GM12878 (cell line): ENCODE measurements around the gene LRRC53. TPM values are rescaled to one million over a fixed set of nuclear protein-coding genes. Genes with fewer than 3 reads are reported as not detected.

Experiments
- ATAC-seq: fragments of 200-7000 bp; cut with Tn5 transposase; 3 replicates; pipeline ENCODE4 v1.9.1; 2020; ENCODE audit warnings: mild to moderate bottlenecking, moderate library complexity
- BruUV-seq: library from RNA; stranded (reverse); fragments of 400-500 nt; replicated peaks from 2 replicates; lab custom pipeline; 2021; lab: Mats Ljungman, UMichigan
- CTCF ChIA-PET: fragments of 300-600 bp; sonication (Branson Sonifier 250); formaldehyde crosslinking; extraction: SDS; loops from one replicate; lab custom pipeline; 2021; ENCODE audit warnings: inconsistent platforms; lab: Yijun Ruan, JAX
- POLR2A ChIA-PET: fragments of 350-600 bp; formaldehyde crosslinking; extraction: SDS; loops from one replicate; lab custom pipeline; 2021; ENCODE audit warnings: inconsistent platforms; lab: Charles Lee
- RAD21 ChIA-PET: fragments of 300-600 bp; sonication (Branson Sonifier 250); formaldehyde crosslinking; loops from one replicate; lab custom pipeline; 2023; ENCODE audit warnings: antibody characterized with exemption; ENCODE audit not compliant: unreplicated experiment; lab: Charles Lee
- SMC1A ChIA-PET: fragments of 300-600 bp; sonication (Branson Sonifier 250); formaldehyde crosslinking; loops from one replicate; lab custom pipeline; 2023; ENCODE audit not compliant: unreplicated experiment, uncharacterized antibody; lab: Charles Lee
- DNase-seq: peaks from one replicate; pipeline ENCODE4 v3.0.0-alpha.2; 2011; ENCODE audit warnings: low read depth, low spot score
- FAIRE-seq: peaks from 3 replicates; lab custom pipeline; 2011; peaks lifted over from hg19 to GRCh38; lab: Jason Lieb, UNC
- H2AFZ ChIP-seq: 2 replicates; pipeline ENCODE4 v1.6.0; 2011; ENCODE audit warnings: low read depth, low read length, control low read depth; ENCODE audit not compliant: control insufficient read depth
- H3K27ac ChIP-seq: 2 replicates; pipeline ENCODE4 v1.5.1; 2011; ENCODE audit warnings: control low read depth; ENCODE audit not compliant: control insufficient read depth, insufficient read depth
- H3K27me3 ChIP-seq, 2 experiments: replicated peaks in 1 of 2; 2 replicates each; pipeline versions ENCODE4 v1.6.0 to v1.6.1; 2011; ENCODE audit warnings: low read length in 1 of 2; ENCODE audit not compliant: control insufficient read depth in 2 of 2, insufficient read depth in 2 of 2
- H3K36me3 ChIP-seq, 2 experiments: 2 replicates each; pipeline ENCODE4 v1.5.1; 2011; ENCODE audit warnings: low read length in 1 of 2; ENCODE audit not compliant: control insufficient read depth in 2 of 2, insufficient read depth in 2 of 2
- H3K4me1 ChIP-seq: 2 replicates; pipeline ENCODE4 v1.6.1; 2011; ENCODE audit warnings: mild to moderate bottlenecking, low read length, moderate library complexity, mixed read lengths; ENCODE audit not compliant: control insufficient read depth, insufficient read depth
- H3K4me2 ChIP-seq: 2 replicates; pipeline ENCODE4 v1.6.0; 2011; ENCODE audit warnings: control low read depth; ENCODE audit not compliant: control insufficient read depth, insufficient read depth
- H3K4me3 ChIP-seq: fragments of 200-600 bp; sonication (generic); 2 replicates; pipeline ENCODE4 v1.5.1; 2016
- H3K79me2 ChIP-seq: 2 replicates; pipeline ENCODE4 v1.6.0; 2011; ENCODE audit warnings: low read length; ENCODE audit not compliant: control insufficient read depth, insufficient read depth
- H3K9ac ChIP-seq: 2 replicates; pipeline ENCODE4 v1.8.0; 2011; ENCODE audit warnings: low read length, control low read depth, mixed read lengths; ENCODE audit not compliant: control insufficient read depth, insufficient read depth
- H3K9me3 ChIP-seq: replicated peaks from 3 replicates; pipeline ENCODE4 v1.5.1; 2011; ENCODE audit warnings: mild to moderate bottlenecking, low read length; ENCODE audit not compliant: control insufficient read depth, insufficient read depth
- H4K20me1 ChIP-seq: 2 replicates; pipeline ENCODE4 v1.6.0; 2011; ENCODE audit not compliant: control insufficient read depth, insufficient read depth
- ATF3 ChIP-seq: IDR thresholded peaks from 2 replicates; pipeline ENCODE4 v1.6.1; 2011; ENCODE audit warnings: low read depth, mild to moderate bottlenecking, low read length, moderate library complexity, borderline replicate concordance; ENCODE audit errors: extremely low read depth
- ATF7 ChIP-seq: fragments of 450-650 bp; IDR thresholded peaks from 2 replicates; pipeline ENCODE4 v1.6.1; 2016; ENCODE audit warnings: low read depth, mild to moderate bottlenecking
- E2F8 ChIP-seq: fragments of 450-650 bp; IDR thresholded peaks from 2 replicates; pipeline ENCODE4 v1.6.1; 2018; ENCODE audit warnings: mild to moderate bottlenecking, low read depth, moderate library complexity; ENCODE audit not compliant: partially characterized antibody
- HDAC6 ChIP-seq: fragments of 200-600 bp; sonication (generic); IDR thresholded peaks from one replicate; pipeline ENCODE4 v1.8.0; 2017; ENCODE audit warnings: antibody characterized with exemption; ENCODE audit not compliant: unreplicated experiment
- IRF3 ChIP-seq: fragments of 450-650 bp; IDR thresholded peaks from 2 replicates; pipeline ENCODE4 v1.6.1; 2014; ENCODE audit warnings: mild to moderate bottlenecking
- JUNB ChIP-seq: IDR thresholded peaks from 2 replicates; pipeline ENCODE4 v1.6.1; 2016; ENCODE audit warnings: antibody characterized with exemption, mild to moderate bottlenecking
- MXI1 ChIP-seq: fragments of 150-350 bp; IDR thresholded peaks from 2 replicates; pipeline ENCODE4 v1.6.1; 2011; ENCODE audit warnings: low read depth, mild to moderate bottlenecking, inconsistent platforms, low read length, improper control_type of control experiment
- MYC ChIP-seq: IDR thresholded peaks from 2 replicates; pipeline ENCODE4 v1.6.1; 2011; ENCODE audit warnings: mild to moderate bottlenecking, low read length, moderate library complexity, inconsistent platforms; ENCODE audit not compliant: insufficient read depth, insufficient replicate concordance, insufficient read length, severe bottlenecking
- RB1 ChIP-seq: fragments of 450-650 bp; formaldehyde crosslinking; IDR thresholded peaks from 2 replicates; pipeline ENCODE4 v1.6.1; 2017; ENCODE audit warnings: mild to moderate bottlenecking, borderline replicate concordance
- SPI1 ChIP-seq: IDR thresholded peaks from 2 replicates; pipeline ENCODE4 v1.6.1; 2011; ENCODE audit warnings: low read depth, mild to moderate bottlenecking, low read length, moderate library complexity, borderline replicate concordance; ENCODE audit not compliant: insufficient read depth
- USF1 ChIP-seq: IDR thresholded peaks from 2 replicates; pipeline ENCODE4 v1.6.1; 2011; ENCODE audit warnings: borderline replicate concordance, low read depth, mild to moderate bottlenecking, moderate library complexity, mixed read lengths, low read length; ENCODE audit not compliant: insufficient read depth; ENCODE audit errors: extremely low read length
- USF2 ChIP-seq: IDR thresholded peaks from 2 replicates; pipeline ENCODE4 v1.6.1; 2011; ENCODE audit warnings: low read depth, low read length, improper control_type of control experiment, borderline replicate concordance
- ZNF384 ChIP-seq: IDR thresholded peaks from 2 replicates; pipeline ENCODE4 v1.6.1; 2012; ENCODE audit warnings: low read depth, mild to moderate bottlenecking, low read length, improper control_type of control experiment, borderline replicate concordance
- WGBS: methylation state at CpG from one replicate; pipeline ENCODE4 v1.1.6; 2016; ENCODE audit warnings: low lambda C conversion rate; ENCODE audit not compliant: insufficient replicate concordance, insufficient coverage; ENCODE audit errors: missing lambda C conversion rate; 5-methylcytosine and 5-hydroxymethylcytosine counted together
- in situ Hi-C: fragments of 300-500 bp; cut with MboI; formaldehyde crosslinking; loops from 9 replicates; pipeline ENCODE4 v1.14.3; 2018; ENCODE audit warnings: mixed read lengths
- intact Hi-C: fragments of 100-400 bp; cut with micrococcal nuclease; formaldehyde crosslinking; loops from one replicate; pipeline ENCODE4 v1.14.2; 2022; ENCODE audit not compliant: unreplicated experiment
- polyA plus RNA-seq, 11 experiments: library from polyadenylated mRNA; depleted of rRNA in 4 of 11; unstranded in 6 of 11; stranded (reverse) in 5 of 11; fragments of >200 nt; fragmentation: Nextera tagmentation in 4 of 11; fragmentation: Illumina TruSeq in 1 of 11; extraction: Ambion mirVana in 4 of 11; extraction: Trizol in 1 of 11; gene quantifications; 1 replicate in 1 of 11; 2 replicates in 10 of 11; pipeline versions ENCODE4 v1.2.1 to v1.2.3, GENCODE V29; 2011 to 2016; ENCODE audit warnings: inconsistent platforms in 2 of 11, missing spikeins in 2 of 11, low read depth in 1 of 11
- total RNA-seq, 4 experiments: library from RNA; depleted of rRNA in 3 of 4; stranded (reverse); fragments of >200 nt in 3 of 4; fragmentation: Illumina TruSeq in 1 of 4; extraction: Trizol in 1 of 4; gene quantifications; 2 replicates each; pipeline versions ENCODE4 v1.2.1 to v1.2.3, GENCODE V29; 2013 to 2021

LRRC53 gene
- total and polyA plus RNA-seq, 10 of the 15 experiments (the other 5 are each of a cell fraction or from before 2014, with no cell fraction given) = not detected

GRCh38 chr1:74508449-74508848 is 4.0 kb downstream of the LRRC53 start:
- no peaks in the 10 kb centered on the region for H3K36me3 ChIP-seq
- H3K79me2 ChIP-seq = no peaks in the 10 kb centered on the region
- ChIA-PET CTCF (interaction anchor here (0.8 to 7.1 kb wide), 2 partner anchors 17 to 182 kb away, joined by 3 to 61 read pairs; no protein-coding TSS in a partner anchor), SMC1A (interaction anchor here (1.0 kb wide), 1 partner anchor 181 kb away, joined by 3 read pairs; no protein-coding TSS in a partner anchor), POLR2A (no interaction called here), RAD21 (no interaction called here)
- no peak overlapping the region for H3K4me3 ChIP-seq
- ATAC-seq (peak; percentile 19; the same call in 1 of the 3 replicates), DNase-seq (no peak), FAIRE-seq (no peak)
- WGBS = 75% methylated on average over 3 of the region's 3 CpGs
- H4K20me1 ChIP-seq = no peaks in the 10 kb centered on the region
- no peak overlapping the region for H2AFZ ChIP-seq
- in situ Hi-C loops = no loop called here
- no peaks in the 10 kb centered on the region for H3K9me3 ChIP-seq
- no peak overlapping the region for H3K9ac ChIP-seq
- H3K4me1 ChIP-seq = no peaks in the 10 kb centered on the region
- no peak overlapping the region for H3K27ac ChIP-seq
- no peaks in the 10 kb centered on the region for H3K27me3 ChIP-seq
- no peak overlapping the region for H3K4me2 ChIP-seq
- intact Hi-C loops = loop anchor here (10.0 kb wide), 1 partner anchor 664 kb away; no protein-coding TSS in a partner anchor
- BruUV-seq = no TSS peak
- no peak for TF ChIP-seq ZNF384
- TF ChIP-seq HDAC6 = no peak
- no peak for TF ChIP-seq ATF3
- no peak for TF ChIP-seq RB1
- TF ChIP-seq JUNB = no peak
- TF ChIP-seq ATF7 = no peak
- no peak for TF ChIP-seq MYC
- TF ChIP-seq USF2 = no peak
- no peak for TF ChIP-seq IRF3
- no peak for TF ChIP-seq SPI1
- no peak for TF ChIP-seq E2F8
- no peak for TF ChIP-seq MXI1
- no peak for TF ChIP-seq USF1
